ENCODE measurements around the gene DNAH8. TPM values are rescaled to one million over a fixed set of nuclear protein-coding genes. Genes with fewer than 3 reads are reported as not detected.

DNAH8 gene
- total RNA-seq, 4 donors from 2014 or later = 0.22 TPM; not detected in 3

DNA sequence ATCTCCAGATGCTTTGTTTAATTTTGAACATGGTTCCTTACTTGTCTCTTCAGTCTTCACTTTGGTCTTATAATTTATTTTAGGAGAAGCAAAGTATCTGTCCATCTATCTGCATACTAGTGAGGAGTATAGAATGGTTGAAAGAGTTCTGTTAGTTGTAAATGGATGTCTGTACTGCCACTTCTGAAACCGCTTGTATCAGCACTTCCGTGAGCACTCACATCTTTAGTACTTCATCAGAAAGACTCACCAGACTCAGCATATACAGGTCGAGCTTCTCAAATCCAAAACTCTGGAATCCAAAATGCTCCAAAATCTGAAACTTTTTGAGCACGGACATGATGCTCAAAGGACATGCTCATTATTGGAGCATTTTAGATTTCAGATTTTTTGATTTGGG, 191.5 kb downstream of the DNAH8 start:
- H3K27me3 ChIP-seq = no peaks in the 10 kb centered on the region
- no peaks in the 10 kb centered on the region for H3K9me3 ChIP-seq
- no peak overlapping the region for H3K27ac ChIP-seq
- H3K4me1 ChIP-seq = no peaks in the 10 kb centered on the region
- TF ChIP-seq EP300 (IDR thresholded peaks at IDR 0.05) = no peak
- TF ChIP-seq, protein P1, sequence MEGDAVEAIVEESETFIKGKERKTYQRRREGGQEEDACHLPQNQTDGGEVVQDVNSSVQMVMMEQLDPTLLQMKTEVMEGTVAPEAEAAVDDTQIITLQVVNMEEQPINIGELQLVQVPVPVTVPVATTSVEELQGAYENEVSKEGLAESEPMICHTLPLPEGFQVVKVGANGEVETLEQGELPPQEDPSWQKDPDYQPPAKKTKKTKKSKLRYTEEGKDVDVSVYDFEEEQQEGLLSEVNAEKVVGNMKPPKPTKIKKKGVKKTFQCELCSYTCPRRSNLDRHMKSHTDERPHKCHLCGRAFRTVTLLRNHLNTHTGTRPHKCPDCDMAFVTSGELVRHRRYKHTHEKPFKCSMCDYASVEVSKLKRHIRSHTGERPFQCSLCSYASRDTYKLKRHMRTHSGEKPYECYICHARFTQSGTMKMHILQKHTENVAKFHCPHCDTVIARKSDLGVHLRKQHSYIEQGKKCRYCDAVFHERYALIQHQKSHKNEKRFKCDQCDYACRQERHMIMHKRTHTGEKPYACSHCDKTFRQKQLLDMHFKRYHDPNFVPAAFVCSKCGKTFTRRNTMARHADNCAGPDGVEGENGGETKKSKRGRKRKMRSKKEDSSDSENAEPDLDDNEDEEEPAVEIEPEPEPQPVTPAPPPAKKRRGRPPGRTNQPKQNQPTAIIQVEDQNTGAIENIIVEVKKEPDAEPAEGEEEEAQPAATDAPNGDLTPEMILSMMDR (IDR thresholded peaks at IDR 0.05) = no peak
- TF ChIP-seq POLR2A (IDR thresholded peaks at IDR 0.05) = no peak
- 82 to 88% methylated on average over 4 of the region's 4 CpGs for WGBS, 2 donors
- no peak overlapping the region for H3K4me3 ChIP-seq
- no peaks in the 10 kb centered on the region for H3K36me3 ChIP-seq
- no peak for DNase-seq (ENCODE audit: low spot score in 2 of 2)

DNA sequence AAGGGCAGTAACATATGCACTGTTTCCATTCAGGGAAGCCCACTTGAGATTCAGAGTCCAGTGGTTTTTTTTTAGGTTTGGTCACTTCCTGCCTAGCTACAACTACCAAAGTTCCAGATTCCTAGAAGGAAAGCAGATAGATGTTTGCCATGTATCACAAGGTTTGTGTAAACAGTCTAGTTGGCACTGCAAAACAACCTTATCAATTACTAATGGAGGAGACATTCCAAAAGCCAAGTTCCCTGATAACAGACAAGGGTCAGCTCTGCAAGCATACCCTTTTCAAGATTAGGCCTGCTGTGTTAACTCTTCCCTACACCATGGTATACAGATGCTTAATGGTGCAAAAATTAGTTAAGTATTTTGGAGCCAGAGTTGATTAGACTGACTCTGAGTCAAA, 192.2 kb downstream of the DNAH8 start:
- no peaks in the 10 kb centered on the region for H3K36me3 ChIP-seq
- TF ChIP-seq EP300 (IDR thresholded peaks at IDR 0.05) (no peak), POLR2A (IDR thresholded peaks at IDR 0.05) (no peak)
- TF ChIP-seq, protein P1 (IDR thresholded peaks at IDR 0.05) = no peak

DNA sequence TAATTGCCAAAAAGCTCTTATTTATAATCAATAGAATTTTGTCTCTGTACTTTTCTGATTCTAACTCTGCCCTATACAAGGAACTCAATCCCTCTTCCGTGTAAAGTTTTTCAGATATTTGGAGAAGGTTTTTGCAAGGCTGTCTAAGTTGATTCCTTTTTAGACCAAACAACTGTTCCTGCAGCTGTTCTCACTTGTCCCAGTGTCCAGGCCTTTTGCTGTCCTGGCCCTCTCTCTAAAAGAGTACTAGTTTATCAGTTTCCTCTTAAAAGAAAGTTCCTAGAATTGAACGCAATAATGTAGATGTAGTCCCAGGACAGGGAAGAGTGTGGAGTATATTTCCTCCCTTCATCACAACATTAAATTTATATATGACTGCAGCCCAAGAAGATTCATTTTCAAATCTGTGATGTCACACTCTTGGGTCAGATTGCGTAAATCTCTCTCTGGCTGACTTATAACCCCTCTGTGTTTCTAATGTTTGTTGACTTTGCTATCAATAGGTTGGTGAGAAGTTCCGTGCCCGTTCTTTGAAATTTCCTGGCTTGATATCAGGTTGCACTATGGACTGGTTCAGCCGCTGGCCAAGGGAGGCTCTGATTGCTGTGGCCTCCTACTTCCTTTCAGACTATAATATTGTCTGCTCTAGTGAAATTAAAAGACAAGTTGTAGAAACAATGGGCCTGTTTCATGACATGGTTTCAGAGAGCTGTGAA, 194.1 kb downstream of the DNAH8 start:
- Histone ChIP-seq H3K27ac (no peak overlapping the region), H3K27me3 (no peaks in the 10 kb centered on the region), H3K4me3 (no peak overlapping the region), H3K9me3 (no peaks in the 10 kb centered on the region), H3K36me3 (no peaks in the 10 kb centered on the region), H3K4me1 (no peaks in the 10 kb centered on the region)
- no peak for DNase-seq (ENCODE audit: low spot score in 2 of 2)
- 63 to 75% methylated on average over 6 of the region's 6 CpGs for WGBS, 2 donors
- TF ChIP-seq EP300 (IDR thresholded peaks at IDR 0.05) = no peak
- TF ChIP-seq POLR2A (IDR thresholded peaks at IDR 0.05) = no peak
- TF ChIP-seq, protein P1 (IDR thresholded peaks at IDR 0.05) = no peak

More for the DNA sequence above, 192.2 kb downstream of the DNAH8 start:
- Histone ChIP-seq H3K9me3 (no peaks in the 10 kb centered on the region), H3K4me1 (no peaks in the 10 kb centered on the region), H3K4me3 (no peak overlapping the region), H3K27ac (no peak overlapping the region), H3K27me3 (no peaks in the 10 kb centered on the region)
- no peak for DNase-seq (ENCODE audit: low spot score in 2 of 2)

DNA sequence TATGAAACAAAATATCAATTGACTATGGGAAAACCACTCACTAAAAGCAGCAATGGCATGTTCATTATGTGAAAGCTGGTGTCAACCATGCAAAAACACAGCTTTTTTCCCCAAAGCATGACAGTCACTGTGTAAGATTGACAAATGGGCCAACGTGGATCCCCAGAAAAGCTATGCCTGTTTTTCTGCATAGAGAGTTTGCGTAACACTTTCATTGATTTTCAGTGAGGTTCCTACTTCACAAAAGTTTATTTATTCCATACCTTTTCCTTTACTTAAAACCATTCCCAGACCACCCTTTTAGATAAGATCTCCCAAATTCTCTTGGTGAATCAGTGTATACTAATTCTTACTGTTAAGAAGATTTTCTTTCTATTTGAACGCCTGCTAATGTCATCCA, 195.1 kb downstream of the DNAH8 start:
- no peaks in the 10 kb centered on the region for H3K9me3 ChIP-seq
- H3K27ac ChIP-seq = no peak overlapping the region
- H3K36me3 ChIP-seq = no peaks in the 10 kb centered on the region
- no peak for DNase-seq (ENCODE audit: low spot score in 2 of 2)
- 67 to 81% methylated on average over 3 of the region's 3 CpGs for WGBS, 2 donors
- TF ChIP-seq POLR2A (IDR thresholded peaks at IDR 0.05) = no peak
- TF ChIP-seq, protein P1 (IDR thresholded peaks at IDR 0.05) = no peak
- no peaks in the 10 kb centered on the region for H3K27me3 ChIP-seq
- H3K4me1 ChIP-seq = no peaks in the 10 kb centered on the region
- H3K4me3 ChIP-seq = no peak overlapping the region

DNA sequence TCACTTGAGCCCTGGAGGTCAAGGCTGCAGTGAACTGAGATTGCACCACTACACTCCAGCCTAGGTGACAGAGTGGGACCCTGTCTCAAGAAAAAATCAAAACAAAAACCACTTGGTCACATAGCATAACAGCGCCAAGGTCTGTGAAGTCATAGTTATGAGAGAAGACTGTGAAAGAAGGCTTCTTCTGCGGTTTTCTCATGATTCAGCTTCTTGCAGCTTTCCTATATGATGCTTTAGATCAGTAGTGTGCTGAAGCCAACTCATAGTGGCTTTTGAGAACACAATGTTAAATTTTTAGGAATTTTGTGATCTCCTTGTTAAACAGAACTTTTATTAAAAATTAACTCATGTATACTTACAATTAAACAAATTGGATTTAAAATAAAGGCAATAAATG, 197.3 kb downstream of the DNAH8 start:
- H3K27me3 ChIP-seq = no peaks in the 10 kb centered on the region
- no peak overlapping the region for H3K27ac ChIP-seq
- DNase-seq (ENCODE audit: low spot score in 2 of 2) = no peak
- no peaks in the 10 kb centered on the region for H3K4me1 ChIP-seq
- 94% methylated on average over 2 of the region's 2 CpGs for WGBS, 2 donors
- TF ChIP-seq, protein P1 (IDR thresholded peaks at IDR 0.05) = no peak
- TF ChIP-seq POLR2A (IDR thresholded peaks at IDR 0.05) = no peak
- TF ChIP-seq EP300 (IDR thresholded peaks at IDR 0.05) = no peak
- H3K36me3 ChIP-seq = no peaks in the 10 kb centered on the region
- no peak overlapping the region for H3K4me3 ChIP-seq
- no peaks in the 10 kb centered on the region for H3K9me3 ChIP-seq

All from tibial nerve (tissue), 4 donors.